Testis (tissue), 3 donors: ENCODE results near the gene DUSP28. TPM values are rescaled to one million over a fixed set of nuclear protein-coding genes. Genes with fewer than 3 reads are reported as not detected.

Experiments
- DNase-seq: peaks from one replicate; pipeline ENCODE4 v3.0.0-alpha.2; 2019
- H3K27ac ChIP-seq, 2 donors: fragments of 200-600 bp; sonication (generic); one replicate each; pipeline ENCODE4 v1.5.1; 2019
- H3K27me3 ChIP-seq: fragments of 200-600 bp; sonication (generic); one replicate; pipeline ENCODE4 v1.5.1; 2019
- H3K36me3 ChIP-seq: fragments of 200-600 bp; sonication (generic); one replicate; pipeline ENCODE4 v1.5.1; 2017; ENCODE audit warnings: low read depth; ENCODE audit errors: missing control alignments
- H3K4me1 ChIP-seq: fragments of 200-600 bp; sonication (generic); one replicate; pipeline ENCODE4 v1.5.1; 2019
- H3K4me3 ChIP-seq, 2 donors: fragments of 200-600 bp; sonication (generic); one replicate each; pipeline ENCODE4 v1.5.1; 2017 to 2019
- H3K9me3 ChIP-seq: fragments of 200-600 bp; sonication (generic); one replicate; pipeline ENCODE4 v1.5.1; 2017
- POLR2A ChIP-seq: fragments of 450-650 bp; IDR thresholded peaks from one replicate; pipeline ENCODE4 v1.6.1; 2017; ENCODE audit warnings: antibody characterized with exemption, mild to moderate bottlenecking, moderate library complexity
- WGBS, 2 donors: methylation state at CpG; one replicate each; pipeline ENCODE4 v1.1.5; 2018; 5-methylcytosine and 5-hydroxymethylcytosine counted together
- intact Hi-C: fragments of 100-400 bp; cut with DNase I; formaldehyde crosslinking; loops from one replicate; pipeline ENCODE4 v1.15.1; 2023; ENCODE audit warnings: low total_unique reads
- polyA plus RNA-seq: library from polyadenylated mRNA; stranded (reverse); fragments of 350-450 nt; fragmentation: Illumina TruSeq; extraction: RNeasy Lipid Tissue Mini Kit (QIAGEN cat#74804); gene quantifications from one replicate; pipeline ENCODE4 v1.2.3, GENCODE V29; 2014; ENCODE audit warnings: low read depth, low replicate concordance; ENCODE audit not compliant: insufficient read depth
- total RNA-seq, 2 donors: library from RNA; depleted of rRNA; stranded (reverse); fragments of >200 nt; gene quantifications; one replicate each; pipeline ENCODE4 v1.2.3, GENCODE V29; 2016
- TF ChIP-seq, protein P1 (sequence below), 3 experiments: fragments of 450-650 bp in 2 of 3; fragments of 200-600 bp in 1 of 3; sonication (generic) in 1 of 3; IDR thresholded peaks; one replicate each; pipeline ENCODE4 v1.5.1; 2016 to 2019; ENCODE audit warnings: antibody characterized with exemption in 3 of 3, mild to moderate bottlenecking in 2 of 3, moderate library complexity in 1 of 3

Gene DUSP28
- total and polyA plus RNA-seq, 3 donors from 2014 or later, result 19.3 to 37.6 (median 24.7) TPM

DNA sequence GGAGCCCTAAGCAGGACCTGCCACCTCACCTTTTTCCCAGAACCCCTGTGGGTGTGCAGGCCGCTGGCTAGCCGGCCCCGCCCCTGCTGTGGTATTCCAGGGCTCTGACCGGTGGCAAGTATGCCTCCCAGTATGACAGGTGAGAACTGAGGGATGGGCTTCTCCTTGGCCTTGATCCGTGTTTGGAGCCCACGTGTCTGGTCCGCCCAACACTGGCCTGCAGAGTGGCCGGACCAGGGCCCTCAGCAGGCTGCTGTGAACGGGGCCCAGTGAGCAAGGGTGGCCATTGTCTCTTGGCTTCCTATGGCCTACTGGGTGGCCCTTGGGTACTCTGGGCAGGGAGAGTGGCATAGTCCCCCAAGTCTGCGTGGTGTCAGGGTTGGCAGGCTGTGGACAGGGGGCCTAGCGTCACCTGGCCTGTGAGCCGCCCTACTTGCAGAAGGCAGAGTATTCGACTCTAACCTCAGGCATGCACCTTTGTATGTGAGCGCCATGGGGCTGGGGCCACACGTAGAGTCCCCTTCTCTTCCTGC, 9.9 kb downstream of the DUSP28 start:
- TF ChIP-seq, protein P1, sequence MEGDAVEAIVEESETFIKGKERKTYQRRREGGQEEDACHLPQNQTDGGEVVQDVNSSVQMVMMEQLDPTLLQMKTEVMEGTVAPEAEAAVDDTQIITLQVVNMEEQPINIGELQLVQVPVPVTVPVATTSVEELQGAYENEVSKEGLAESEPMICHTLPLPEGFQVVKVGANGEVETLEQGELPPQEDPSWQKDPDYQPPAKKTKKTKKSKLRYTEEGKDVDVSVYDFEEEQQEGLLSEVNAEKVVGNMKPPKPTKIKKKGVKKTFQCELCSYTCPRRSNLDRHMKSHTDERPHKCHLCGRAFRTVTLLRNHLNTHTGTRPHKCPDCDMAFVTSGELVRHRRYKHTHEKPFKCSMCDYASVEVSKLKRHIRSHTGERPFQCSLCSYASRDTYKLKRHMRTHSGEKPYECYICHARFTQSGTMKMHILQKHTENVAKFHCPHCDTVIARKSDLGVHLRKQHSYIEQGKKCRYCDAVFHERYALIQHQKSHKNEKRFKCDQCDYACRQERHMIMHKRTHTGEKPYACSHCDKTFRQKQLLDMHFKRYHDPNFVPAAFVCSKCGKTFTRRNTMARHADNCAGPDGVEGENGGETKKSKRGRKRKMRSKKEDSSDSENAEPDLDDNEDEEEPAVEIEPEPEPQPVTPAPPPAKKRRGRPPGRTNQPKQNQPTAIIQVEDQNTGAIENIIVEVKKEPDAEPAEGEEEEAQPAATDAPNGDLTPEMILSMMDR (IDR thresholded peaks at IDR 0.05), result no peak
- TF ChIP-seq POLR2A, result no peak
- no peak overlapping the region for H3K27ac ChIP-seq
- DNase-seq, result no peak
- intact Hi-C loops, result no loop called here
- no peaks in the 10 kb centered on the region for H3K27me3 ChIP-seq
- no peaks in the 10 kb centered on the region for H3K36me3 ChIP-seq
- 84% methylated on average over 11 to 15 of the region's 15 CpGs for whole genome bisulfite sequencing, 2 donors
- peaks cover 35% of the 10 kb centered on the region for H3K4me1 ChIP-seq
- H3K9me3 ChIP-seq, result no peaks in the 10 kb centered on the region
- H3K4me3 ChIP-seq, result no peak overlapping the region

DNA sequence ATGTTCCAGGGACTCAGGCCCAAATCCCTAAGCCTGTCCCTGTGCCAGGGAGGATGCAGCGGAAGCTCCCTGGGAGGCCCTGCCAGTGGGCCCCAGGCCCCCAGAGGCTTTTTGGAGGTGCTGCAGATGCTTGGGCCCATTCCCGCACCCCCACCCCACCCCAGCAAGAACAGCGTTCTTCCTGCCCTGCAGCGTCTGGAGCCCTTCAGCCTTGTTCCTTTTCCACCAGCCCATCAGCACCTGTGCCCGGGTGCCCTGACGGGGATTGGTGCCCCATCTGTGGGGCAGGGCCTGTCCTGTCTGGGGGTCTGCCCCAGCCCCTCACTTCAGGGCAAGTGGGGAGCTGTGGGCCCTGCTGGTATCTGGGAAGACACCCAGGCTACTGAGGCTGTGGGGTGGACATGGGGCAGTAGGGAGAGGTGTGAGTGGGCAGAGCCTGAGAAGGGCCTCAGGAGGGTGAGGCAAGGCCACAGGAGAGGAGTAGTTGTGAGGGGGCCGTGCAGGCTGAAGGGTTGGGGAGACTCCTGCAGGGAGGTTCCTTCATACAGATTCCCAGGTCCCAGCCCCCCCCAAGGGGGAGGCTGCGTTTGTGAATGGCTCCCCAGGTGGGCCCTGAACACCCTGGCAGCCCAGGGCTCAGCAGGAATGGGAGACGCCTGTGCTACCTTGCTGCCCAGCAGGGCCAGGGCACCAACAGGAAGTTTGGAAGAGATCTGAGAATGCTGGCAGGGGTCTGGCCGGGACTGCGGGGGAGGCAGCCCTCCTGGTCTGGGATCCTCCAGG, 10.6 kb downstream of the DUSP28 start:
- Histone ChIP-seq H3K9me3 (no peaks in the 10 kb centered on the region), H3K36me3 (no peaks in the 10 kb centered on the region), H3K27me3 (no peaks in the 10 kb centered on the region), H3K4me3 (no peak overlapping the region), H3K27ac (no peak overlapping the region), H3K4me1 (peaks cover 33% of the 10 kb centered on the region)
- TF ChIP-seq POLR2A, result no peak
- TF ChIP-seq, protein P1 (IDR thresholded peaks at IDR 0.05), result no peak
- 72 to 86% methylated on average over 3 to 11 of the region's 11 CpGs for WGBS, 2 donors
- intact Hi-C loops, result no loop called here
- DNase-seq, result no peak

DNA sequence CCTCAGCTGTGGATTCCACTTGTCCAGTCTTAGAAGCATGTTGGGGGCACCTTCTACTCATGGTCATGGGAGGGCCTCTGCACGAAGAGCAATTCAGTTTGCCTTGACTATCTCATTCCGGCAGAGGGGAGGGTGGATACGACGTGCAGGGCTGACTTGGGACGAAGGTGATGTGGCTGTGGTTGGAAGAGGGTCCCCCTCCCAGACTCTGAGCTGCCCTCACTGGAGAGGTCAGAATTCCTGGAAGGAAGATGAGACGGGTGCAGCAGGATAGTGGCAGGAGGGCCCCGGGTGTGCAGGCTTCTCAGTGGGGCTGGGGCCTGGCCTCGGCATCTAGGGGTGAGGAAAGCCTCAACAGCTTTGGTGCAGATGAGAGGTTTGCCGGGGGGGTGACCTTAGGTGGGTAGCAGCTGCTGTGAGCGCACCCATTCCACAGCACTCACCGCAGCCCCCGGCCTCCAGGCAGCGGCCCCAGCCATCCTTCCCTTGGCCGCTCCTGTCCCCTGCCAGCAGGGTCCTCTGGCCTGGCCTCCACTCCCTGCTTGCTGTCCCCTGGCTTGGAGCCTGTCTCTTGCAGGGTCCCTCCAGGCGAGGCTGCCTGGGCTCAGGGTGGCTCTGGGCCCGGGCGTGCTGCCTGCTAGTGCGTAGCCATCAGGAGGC, 11.3 kb downstream of the DUSP28 start:
- H3K36me3 ChIP-seq, result no peaks in the 10 kb centered on the region
- H3K27ac ChIP-seq, result no peak overlapping the region
- no peak overlapping the region for H3K4me3 ChIP-seq
- H3K27me3 ChIP-seq, result no peaks in the 10 kb centered on the region
- TF ChIP-seq, protein P1 (IDR thresholded peaks at IDR 0.05), result no peak
- TF ChIP-seq POLR2A, result no peak
- 92 to 95% methylated on average over 16 to 18 of the region's 18 CpGs for WGBS, 2 donors
- no peak for DNase-seq
- H3K4me1 ChIP-seq, result peaks cover 27% of the 10 kb centered on the region
- intact Hi-C loops, result no loop called here
- no peaks in the 10 kb centered on the region for H3K9me3 ChIP-seq

DNA sequence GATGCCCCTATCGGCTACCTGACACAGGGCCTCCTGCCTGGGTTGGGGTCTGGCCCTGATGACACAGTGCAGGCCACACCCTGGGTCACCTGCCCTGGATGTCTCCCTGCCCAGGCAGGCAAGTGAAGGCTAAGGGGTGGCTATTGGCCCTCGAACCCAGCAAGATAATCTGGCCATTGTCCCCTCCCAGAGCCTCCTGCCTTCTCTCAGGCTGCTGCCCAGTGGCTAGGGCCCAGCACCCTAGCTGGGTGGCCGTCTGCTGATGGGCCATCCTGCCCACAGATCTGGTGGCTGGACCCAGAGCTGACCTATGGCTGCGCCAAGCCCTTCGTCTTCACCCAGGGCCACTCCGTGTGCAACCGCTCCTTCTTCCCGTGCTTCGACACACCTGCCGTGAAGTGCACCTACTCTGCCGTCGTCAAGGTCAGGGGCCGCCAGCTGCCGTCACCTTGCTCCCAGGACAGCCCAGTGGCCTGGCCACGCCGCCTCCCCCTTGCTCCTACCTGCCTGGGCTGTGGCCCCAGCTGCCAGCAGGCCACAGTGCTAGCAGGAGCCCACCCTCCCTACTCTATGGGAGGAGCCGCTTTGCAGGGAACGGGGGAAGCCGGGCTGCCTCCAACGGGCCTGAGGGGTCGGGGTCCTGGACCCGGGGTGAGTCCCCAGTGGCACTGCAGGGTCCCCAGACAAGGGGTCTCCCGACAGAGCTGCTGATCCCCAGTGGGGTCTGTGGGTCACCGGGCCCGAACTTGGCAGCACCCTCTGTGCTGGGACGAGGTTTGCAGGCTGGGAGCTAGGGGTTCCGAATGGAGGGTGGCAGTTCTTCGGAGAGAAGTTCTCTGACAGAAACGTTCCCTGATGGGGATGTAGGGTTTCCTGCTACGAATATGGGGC, 12.2 kb downstream of the DUSP28 start:
- no peaks in the 10 kb centered on the region for H3K9me3 ChIP-seq
- no peak for DNase-seq
- intact Hi-C loops, result no loop called here
- 91 to 93% methylated on average over 21 to 30 of the region's 30 CpGs for WGBS, 2 donors
- no peak overlapping the region for H3K27ac ChIP-seq
- H3K27me3 ChIP-seq, result no peaks in the 10 kb centered on the region
- TF ChIP-seq, protein P1 (IDR thresholded peaks at IDR 0.05), result no peak
- TF ChIP-seq POLR2A, result no peak
- H3K36me3 ChIP-seq, result no peaks in the 10 kb centered on the region
- no peak overlapping the region for H3K4me3 ChIP-seq
- peaks cover 18% of the 10 kb centered on the region for H3K4me1 ChIP-seq
